ENCODE data around the gene ERC2. TPM values are rescaled to one million over a fixed set of nuclear protein-coding genes. Genes with fewer than 3 reads are reported as not detected.

The ERC2 gene
- total and polyA plus RNA-seq, 5 donors from 2014 or later = not detected

GRCh38 chr3:56055951-56056350, 412.3 kb downstream of the ERC2 start:
- Mint-ChIP-seq H3K4me3 (no peak overlapping the region), H3K9me3 (peaks cover 0 to 7% (median 0%) of the 10 kb centered on the region in 7 donors), H3K27ac (no peak overlapping the region), H3K36me3 (no peaks in the 10 kb centered on the region), H3K4me1 (no peaks in the 10 kb centered on the region), H3K27me3 (no peaks in the 10 kb centered on the region)
- Histone ChIP-seq H3K9me3 (ENCODE audit: control insufficient read depth in 2 of 2, low read length in 2 of 2) (no peaks in the 10 kb centered on the region), H3K27me3 (ENCODE audit: control insufficient read depth, insufficient read depth, low read length) (no peaks in the 10 kb centered on the region), H3K27ac (ENCODE audit: insufficient read depth, low read length, poor library complexity, severe bottlenecking) (no peak overlapping the region), H3K4me1 (ENCODE audit: control insufficient read depth, insufficient read depth, low read length, poor library complexity, severe bottlenecking) (no peaks in the 10 kb centered on the region), H3K36me3 (ENCODE audit: control insufficient read depth, insufficient read depth, low read length) (no peaks in the 10 kb centered on the region), H3K4me3 (ENCODE audit: low read depth, low read length) (no peak overlapping the region)
- no peak for ATAC-seq (ENCODE audit: low read depth in 2 of 2)
- no peak for DNase-seq

GRCh38 chr3:56055546-56055945, 412.7 kb downstream of the ERC2 start:
- H3K27ac Mint-ChIP-seq = no peak overlapping the region
- H3K36me3 Mint-ChIP-seq = no peaks in the 10 kb centered on the region
- Histone ChIP-seq H3K27me3 (ENCODE audit: control insufficient read depth, insufficient read depth, low read length) (no peaks in the 10 kb centered on the region), H3K4me1 (ENCODE audit: control insufficient read depth, insufficient read depth, low read length, poor library complexity, severe bottlenecking) (no peaks in the 10 kb centered on the region), H3K9me3 (ENCODE audit: control insufficient read depth in 2 of 2, low read length in 2 of 2) (no peaks in the 10 kb centered on the region), H3K4me3 (ENCODE audit: low read depth, low read length) (no peak overlapping the region), H3K36me3 (ENCODE audit: control insufficient read depth, insufficient read depth, low read length) (no peaks in the 10 kb centered on the region), H3K27ac (ENCODE audit: insufficient read depth, low read length, poor library complexity, severe bottlenecking) (no peak overlapping the region)
- no peak overlapping the region for H3K4me3 Mint-ChIP-seq
- no peaks in the 10 kb centered on the region for H3K4me1 Mint-ChIP-seq
- DNase-seq = no peak
- ATAC-seq (ENCODE audit: low read depth in 2 of 2) = no peak
- no peaks in the 10 kb centered on the region for H3K27me3 Mint-ChIP-seq
- H3K9me3 Mint-ChIP-seq = peaks cover 0 to 7% (median 0%) of the 10 kb centered on the region in 7 donors

GRCh38 chr3:56054844-56055243, 413.4 kb downstream of the ERC2 start:
- Mint-ChIP-seq H3K4me3 (no peak overlapping the region), H3K9me3 (peaks cover 0 to 7% (median 0%) of the 10 kb centered on the region in 7 donors), H3K4me1 (no peaks in the 10 kb centered on the region), H3K27me3 (no peaks in the 10 kb centered on the region), H3K36me3 (no peaks in the 10 kb centered on the region), H3K27ac (no peak overlapping the region)
- Histone ChIP-seq H3K27me3 (ENCODE audit: control insufficient read depth, insufficient read depth, low read length) (peaks cover 1% of the 10 kb centered on the region), H3K9me3 (ENCODE audit: control insufficient read depth in 2 of 2, low read length in 2 of 2) (no peaks in the 10 kb centered on the region), H3K27ac (ENCODE audit: insufficient read depth, low read length, poor library complexity, severe bottlenecking) (no peak overlapping the region), H3K36me3 (ENCODE audit: control insufficient read depth, insufficient read depth, low read length) (no peaks in the 10 kb centered on the region), H3K4me3 (ENCODE audit: low read depth, low read length) (no peak overlapping the region), H3K4me1 (ENCODE audit: control insufficient read depth, insufficient read depth, low read length, poor library complexity, severe bottlenecking) (no peaks in the 10 kb centered on the region)
- ATAC-seq (ENCODE audit: low read depth in 2 of 2) = no peak
- DNase-seq = no peak

- no peaks in the 10 kb centered on the region for H3K27me3 Mint-ChIP-seq
- ATAC-seq (ENCODE audit: low read depth in 2 of 2) = no peak
- H3K4me1 Mint-ChIP-seq = no peaks in the 10 kb centered on the region
- Histone ChIP-seq H3K36me3 (ENCODE audit: control insufficient read depth, insufficient read depth, low read length) (no peaks in the 10 kb centered on the region), H3K4me3 (ENCODE audit: low read depth, low read length) (no peak overlapping the region), H3K27ac (ENCODE audit: insufficient read depth, low read length, poor library complexity, severe bottlenecking) (no peak overlapping the region), H3K9me3 (ENCODE audit: control insufficient read depth in 2 of 2, low read length in 2 of 2) (no peaks in the 10 kb centered on the region), H3K27me3 (ENCODE audit: control insufficient read depth, insufficient read depth, low read length) (peaks cover 1% of the 10 kb centered on the region), H3K4me1 (ENCODE audit: control insufficient read depth, insufficient read depth, low read length, poor library complexity, severe bottlenecking) (no peaks in the 10 kb centered on the region)
- DNase-seq = no peak
- H3K36me3 Mint-ChIP-seq = no peaks in the 10 kb centered on the region
- no peak overlapping the region for H3K4me3 Mint-ChIP-seq
- peaks cover 0 to 7% (median 0%) of the 10 kb centered on the region in 7 donors for H3K9me3 Mint-ChIP-seq
- H3K27ac Mint-ChIP-seq = no peak overlapping the region
Observed at GRCh38 chr3:56053727-56054126, 414.5 kb downstream of the ERC2 start.

- no peak overlapping the region for H3K27ac Mint-ChIP-seq
- Histone ChIP-seq H3K36me3 (ENCODE audit: control insufficient read depth, insufficient read depth, low read length) (no peaks in the 10 kb centered on the region), H3K9me3 (ENCODE audit: control insufficient read depth in 2 of 2, low read length in 2 of 2) (no peaks in the 10 kb centered on the region), H3K4me1 (ENCODE audit: control insufficient read depth, insufficient read depth, low read length, poor library complexity, severe bottlenecking) (no peaks in the 10 kb centered on the region), H3K27me3 (ENCODE audit: control insufficient read depth, insufficient read depth, low read length) (peaks cover 1% of the 10 kb centered on the region), H3K4me3 (ENCODE audit: low read depth, low read length) (no peak overlapping the region), H3K27ac (ENCODE audit: insufficient read depth, low read length, poor library complexity, severe bottlenecking) (no peak overlapping the region)
- DNase-seq (no peak), ATAC-seq (ENCODE audit: low read depth in 2 of 2) (no peak)
- no peak overlapping the region for H3K4me3 Mint-ChIP-seq
- no peaks in the 10 kb centered on the region for H3K4me1 Mint-ChIP-seq
- H3K27me3 Mint-ChIP-seq = no peaks in the 10 kb centered on the region
- H3K36me3 Mint-ChIP-seq = no peaks in the 10 kb centered on the region
- H3K9me3 Mint-ChIP-seq = peaks cover 0 to 10% (median 0%) of the 10 kb centered on the region in 7 donors
Observed at GRCh38 chr3:56052188-56052587, 416.1 kb downstream of the ERC2 start.

GRCh38 chr3:56051052-56051451, 417.2 kb downstream of the ERC2 start:
- no peaks in the 10 kb centered on the region for H3K36me3 ChIP-seq (ENCODE audit: control insufficient read depth, insufficient read depth, low read length)
- H3K4me3 Mint-ChIP-seq = no peak overlapping the region
- H3K27ac ChIP-seq (ENCODE audit: insufficient read depth, low read length, poor library complexity, severe bottlenecking) = no peak overlapping the region
- peaks cover 0 to 10% (median 0%) of the 10 kb centered on the region in 7 donors for H3K9me3 Mint-ChIP-seq
- no peak overlapping the region for H3K27ac Mint-ChIP-seq
- no peaks in the 10 kb centered on the region for H3K9me3 ChIP-seq (ENCODE audit: control insufficient read depth in 2 of 2, low read length in 2 of 2)
- no peak overlapping the region for H3K4me3 ChIP-seq (ENCODE audit: low read depth, low read length)
- no peaks in the 10 kb centered on the region for H3K27me3 Mint-ChIP-seq
- H3K4me1 ChIP-seq (ENCODE audit: control insufficient read depth, insufficient read depth, low read length, poor library complexity, severe bottlenecking) = no peaks in the 10 kb centered on the region
- ATAC-seq (ENCODE audit: low read depth in 2 of 2) (no peak), DNase-seq (no peak)
- H3K36me3 Mint-ChIP-seq = no peaks in the 10 kb centered on the region
- peaks cover 1% of the 10 kb centered on the region for H3K27me3 ChIP-seq (ENCODE audit: control insufficient read depth, insufficient read depth, low read length)
- H3K4me1 Mint-ChIP-seq = no peaks in the 10 kb centered on the region

GRCh38 chr3:56048946-56049345, 419.3 kb downstream of the ERC2 start:
- no peak overlapping the region for H3K4me3 Mint-ChIP-seq
- H3K9me3 Mint-ChIP-seq = peaks cover 0 to 10% (median 0%) of the 10 kb centered on the region in 7 donors
- Histone ChIP-seq H3K36me3 (ENCODE audit: control insufficient read depth, insufficient read depth, low read length) (no peaks in the 10 kb centered on the region), H3K4me1 (ENCODE audit: control insufficient read depth, insufficient read depth, low read length, poor library complexity, severe bottlenecking) (no peaks in the 10 kb centered on the region), H3K27ac (ENCODE audit: insufficient read depth, low read length, poor library complexity, severe bottlenecking) (no peak overlapping the region), H3K4me3 (ENCODE audit: low read depth, low read length) (no peak overlapping the region), H3K9me3 (ENCODE audit: control insufficient read depth in 2 of 2, low read length in 2 of 2) (no peaks in the 10 kb centered on the region), H3K27me3 (ENCODE audit: control insufficient read depth, insufficient read depth, low read length) (peaks cover 1% of the 10 kb centered on the region)
- H3K27ac Mint-ChIP-seq = no peak overlapping the region
- DNase-seq = no peak
- H3K36me3 Mint-ChIP-seq = no peaks in the 10 kb centered on the region
- H3K27me3 Mint-ChIP-seq = no peaks in the 10 kb centered on the region
- H3K4me1 Mint-ChIP-seq = no peaks in the 10 kb centered on the region
- no peak for ATAC-seq (ENCODE audit: low read depth in 2 of 2)

GRCh38 chr3:56048331-56048730, 419.9 kb downstream of the ERC2 start:
- Histone ChIP-seq H3K4me3 (ENCODE audit: low read depth, low read length) (no peak overlapping the region), H3K9me3 (ENCODE audit: control insufficient read depth in 2 of 2, low read length in 2 of 2) (no peaks in the 10 kb centered on the region), H3K4me1 (ENCODE audit: control insufficient read depth, insufficient read depth, low read length, poor library complexity, severe bottlenecking) (no peaks in the 10 kb centered on the region), H3K36me3 (ENCODE audit: control insufficient read depth, insufficient read depth, low read length) (no peaks in the 10 kb centered on the region), H3K27me3 (ENCODE audit: control insufficient read depth, insufficient read depth, low read length) (peaks cover 1% of the 10 kb centered on the region), H3K27ac (ENCODE audit: insufficient read depth, low read length, poor library complexity, severe bottlenecking) (no peak overlapping the region)
- DNase-seq = no peak
- H3K27me3 Mint-ChIP-seq = no peaks in the 10 kb centered on the region
- H3K4me1 Mint-ChIP-seq = no peaks in the 10 kb centered on the region
- H3K36me3 Mint-ChIP-seq = no peaks in the 10 kb centered on the region
- H3K27ac Mint-ChIP-seq = no peak overlapping the region
- ATAC-seq (ENCODE audit: low read depth in 2 of 2) = no peak
- H3K4me3 Mint-ChIP-seq = no peak overlapping the region
- H3K9me3 Mint-ChIP-seq = peaks cover 0 to 10% (median 0%) of the 10 kb centered on the region in 7 donors

Data from CD4-positive, CD25-positive, alpha-beta regulatory T cell (primary cell).